GM21528 (cell line): Measurements from ENCODE around the gene TMEM108.

Experiments
- ATAC-seq: cut with Tn5 transposase; IDR thresholded peaks from one replicate; pipeline ENCODE4 v1.9.1; 2021; ENCODE audit warnings: mild to moderate bottlenecking, moderate library complexity; ENCODE audit not compliant: unreplicated experiment, low FRiP score

The TMEM108 gene

GRCh38 chr3:133053532-133053931 lies 15.3 kb downstream of the TMEM108 start:
- no peak for ATAC-seq

- no peak for ATAC-seq
Measured at GRCh38 chr3:133054586-133054985, 16.4 kb downstream of the TMEM108 start.

GRCh38 chr3:133055339-133055738 lies 17.1 kb downstream of the TMEM108 start:
- no peak for ATAC-seq

GRCh38 chr3:133058243-133058642 lies 20.1 kb downstream of the TMEM108 start:
- no peak for ATAC-seq

- no peak for ATAC-seq
Measured at GRCh38 chr3:133058831-133059230, 20.6 kb downstream of the TMEM108 start.

- ATAC-seq = no peak
Measured at GRCh38 chr3:133065193-133065961, 27.2 kb downstream of the TMEM108 start.

GRCh38 chr3:133066026-133066425 lies 27.8 kb downstream of the TMEM108 start:
- ATAC-seq = no peak

GRCh38 chr3:133069556-133070286 lies 31.5 kb downstream of the TMEM108 start:
- ATAC-seq = no peak

GRCh38 chr3:133074977-133075376 lies 36.8 kb downstream of the TMEM108 start:
- ATAC-seq = no peak

GRCh38 chr3:133077688-133078087 lies 39.5 kb downstream of the TMEM108 start:
- ATAC-seq = no peak

- ATAC-seq = no peak
Measured at GRCh38 chr3:133079621-133080020, 41.4 kb downstream of the TMEM108 start.

GRCh38 chr3:133081016-133081415 lies 42.8 kb downstream of the TMEM108 start:
- no peak for ATAC-seq

GRCh38 chr3:133083395-133083794 lies 45.2 kb downstream of the TMEM108 start:
- no peak for ATAC-seq

GRCh38 chr3:133089906-133090485 lies 51.8 kb downstream of the TMEM108 start:
- ATAC-seq = no peak

- no peak for ATAC-seq
Measured at GRCh38 chr3:133092681-133093080, 54.5 kb downstream of the TMEM108 start.

GRCh38 chr3:133093366-133093765 lies 55.2 kb downstream of the TMEM108 start:
- ATAC-seq = no peak

GRCh38 chr3:133096900-133097613 lies 58.9 kb downstream of the TMEM108 start:
- no peak for ATAC-seq

GRCh38 chr3:133103706-133104105 lies 65.5 kb downstream of the TMEM108 start:
- no peak for ATAC-seq

- ATAC-seq = no peak
Measured at GRCh38 chr3:133106169-133106568, 68.0 kb downstream of the TMEM108 start.

- no peak for ATAC-seq
Measured at GRCh38 chr3:133112666-133113065, 74.5 kb downstream of the TMEM108 start.

- no peak for ATAC-seq
Measured at GRCh38 chr3:133113526-133113925, 75.3 kb downstream of the TMEM108 start.
